ENCODE results near the gene C1orf167. TPM values are rescaled to one million over a fixed set of nuclear protein-coding genes. Genes with fewer than 3 reads are reported as not detected.

Gene C1orf167
- total RNA-seq, 2 experiments from 2014 or later = not detected

GRCh38 chr1:11783556-11783955 is 21.6 kb downstream of the C1orf167 start:
- no peak for DNase-seq
- Mint-ChIP-seq H3K9me3 (no peaks in the 10 kb centered on the region), H3K4me1 (peaks cover 2% of the 10 kb centered on the region), H3K36me3 (no peaks in the 10 kb centered on the region), H3K4me3 (no peak overlapping the region), H3K27ac (no peak overlapping the region), H3K27me3 (no peaks in the 10 kb centered on the region)

- H3K4me1 Mint-ChIP-seq = peaks cover 2% of the 10 kb centered on the region
- no peaks in the 10 kb centered on the region for H3K27me3 Mint-ChIP-seq
- no peak overlapping the region for H3K27ac Mint-ChIP-seq
- no peaks in the 10 kb centered on the region for H3K9me3 Mint-ChIP-seq
- no peaks in the 10 kb centered on the region for H3K36me3 Mint-ChIP-seq
- no peak overlapping the region for H3K4me3 Mint-ChIP-seq
- DNase-seq = no peak
These were observed 22.4 kb downstream of the C1orf167 start for GRCh38 chr1:11784256-11784992.

- H3K27me3 Mint-ChIP-seq = no peaks in the 10 kb centered on the region
- H3K9me3 Mint-ChIP-seq = no peaks in the 10 kb centered on the region
- H3K27ac Mint-ChIP-seq = no peak overlapping the region
- H3K4me1 Mint-ChIP-seq = peaks cover 2% of the 10 kb centered on the region
- peak; percentile 40 for DNase-seq
- H3K36me3 Mint-ChIP-seq = no peaks in the 10 kb centered on the region
- H3K4me3 Mint-ChIP-seq = no peak overlapping the region
These were observed 23.2 kb downstream of the C1orf167 start for GRCh38 chr1:11784993-11785769.

- no peak overlapping the region for H3K4me3 Mint-ChIP-seq
- H3K4me1 Mint-ChIP-seq = peaks cover 2% of the 10 kb centered on the region
- no peaks in the 10 kb centered on the region for H3K9me3 Mint-ChIP-seq
- no peaks in the 10 kb centered on the region for H3K36me3 Mint-ChIP-seq
- H3K27ac Mint-ChIP-seq = no peak overlapping the region
- H3K27me3 Mint-ChIP-seq = no peaks in the 10 kb centered on the region
- DNase-seq = no peak
These were observed 24.2 kb downstream of the C1orf167 start for GRCh38 chr1:11786168-11786567.

GRCh38 chr1:11787251-11787803 is 25.3 kb downstream of the C1orf167 start:
- H3K9me3 Mint-ChIP-seq = no peaks in the 10 kb centered on the region
- no peak overlapping the region for H3K27ac Mint-ChIP-seq
- DNase-seq = no peak
- no peaks in the 10 kb centered on the region for H3K27me3 Mint-ChIP-seq
- H3K4me3 Mint-ChIP-seq = no peak overlapping the region
- H3K36me3 Mint-ChIP-seq = peaks cover 4% of the 10 kb centered on the region
- peaks cover 2% of the 10 kb centered on the region for H3K4me1 Mint-ChIP-seq

- Mint-ChIP-seq H3K27me3 (no peaks in the 10 kb centered on the region), H3K27ac (no peak overlapping the region), H3K36me3 (peaks cover 4% of the 10 kb centered on the region), H3K4me3 (no peak overlapping the region), H3K9me3 (no peaks in the 10 kb centered on the region), H3K4me1 (peaks cover 2% of the 10 kb centered on the region)
- DNase-seq = no peak
These were observed 25.9 kb downstream of the C1orf167 start for GRCh38 chr1:11787804-11788436.

- Mint-ChIP-seq H3K4me3 (no peak overlapping the region), H3K36me3 (peaks cover 4% of the 10 kb centered on the region), H3K9me3 (no peaks in the 10 kb centered on the region), H3K27me3 (no peaks in the 10 kb centered on the region), H3K4me1 (peaks cover 2% of the 10 kb centered on the region), H3K27ac (no peak overlapping the region)
- DNase-seq = no peak
These were observed 26.6 kb downstream of the C1orf167 start for GRCh38 chr1:11788549-11789053.

- Mint-ChIP-seq H3K4me1 (peaks cover 2% of the 10 kb centered on the region), H3K27me3 (no peaks in the 10 kb centered on the region), H3K4me3 (no peak overlapping the region), H3K9me3 (no peaks in the 10 kb centered on the region), H3K27ac (no peak overlapping the region), H3K36me3 (peaks cover 4% of the 10 kb centered on the region)
- no peak for DNase-seq
These were observed 27.4 kb downstream of the C1orf167 start for GRCh38 chr1:11789126-11790067.

GRCh38 chr1:11790101-11790879 is 28.3 kb downstream of the C1orf167 start:
- no peaks in the 10 kb centered on the region for H3K9me3 Mint-ChIP-seq
- no peak overlapping the region for H3K4me3 Mint-ChIP-seq
- peak overlapping the region; percentile 64 for H3K27ac Mint-ChIP-seq
- H3K27me3 Mint-ChIP-seq = no peaks in the 10 kb centered on the region
- no peak for DNase-seq
- peaks cover 2% of the 10 kb centered on the region for H3K4me1 Mint-ChIP-seq
- H3K36me3 Mint-ChIP-seq = peaks cover 4% of the 10 kb centered on the region

GRCh38 chr1:11790880-11791715 is 29.1 kb downstream of the C1orf167 start:
- H3K4me3 Mint-ChIP-seq = no peak overlapping the region
- no peak for DNase-seq
- H3K27ac Mint-ChIP-seq = no peak overlapping the region
- H3K9me3 Mint-ChIP-seq = no peaks in the 10 kb centered on the region
- peaks cover 4% of the 10 kb centered on the region for H3K36me3 Mint-ChIP-seq
- no peaks in the 10 kb centered on the region for H3K4me1 Mint-ChIP-seq
- H3K27me3 Mint-ChIP-seq = no peaks in the 10 kb centered on the region

- Mint-ChIP-seq H3K27me3 (no peaks in the 10 kb centered on the region), H3K4me3 (no peak overlapping the region), H3K4me1 (no peaks in the 10 kb centered on the region), H3K9me3 (no peaks in the 10 kb centered on the region), H3K27ac (no peak overlapping the region), H3K36me3 (peaks cover 4% of the 10 kb centered on the region)
- DNase-seq = no peak
These were observed 30.1 kb downstream of the C1orf167 start for GRCh38 chr1:11792106-11792505.

- no peak overlapping the region for H3K27ac Mint-ChIP-seq
- DNase-seq = no peak
- no peak overlapping the region for H3K4me3 Mint-ChIP-seq
- no peaks in the 10 kb centered on the region for H3K9me3 Mint-ChIP-seq
- H3K4me1 Mint-ChIP-seq = no peaks in the 10 kb centered on the region
- peaks cover 4% of the 10 kb centered on the region for H3K36me3 Mint-ChIP-seq
- H3K27me3 Mint-ChIP-seq = no peaks in the 10 kb centered on the region
These were observed 31.8 kb downstream of the C1orf167 start for GRCh38 chr1:11793819-11794218.
